CD14-positive monocyte (primary cell): ENCODE measurements around the gene C11orf91. TPM values are rescaled to one million over a fixed set of nuclear protein-coding genes. Genes with fewer than 3 reads are reported as not detected.
"Not testable (repeated sequence)": the region's sequence is repeated elsewhere in the genome, so short reads cannot be mapped to it uniquely, and the experiment has no call there.

Experiments
- DNase-seq, 3 donors: peaks; one replicate each; pipeline ENCODE4 v3.0.0-alpha.2; 2011 to 2022
- H2AFZ ChIP-seq: 2 replicates; pipeline ENCODE4 v1.6.0; 2012; ENCODE audit warnings: mild to moderate bottlenecking, low read depth, low read length, inconsistent platforms; ENCODE audit not compliant: insufficient read depth, poor library complexity, severe bottlenecking
- H3K27ac ChIP-seq, 2 donors: 1 replicate in 1 of 2; 2 replicates in 1 of 2; pipeline ENCODE4 v1.5.1; 2012 to 2013; ENCODE audit warnings: low read length in 2 of 2, control low read depth in 1 of 2, inconsistent platforms in 1 of 2, low read depth in 1 of 2, mild to moderate bottlenecking in 1 of 2
- H3K27me3 ChIP-seq, 2 donors: one replicate each; pipeline versions ENCODE4 v1.6.0 to v1.6.1; 2011 to 2013; ENCODE audit warnings: low read length in 2 of 2; ENCODE audit not compliant: control insufficient read depth in 2 of 2, insufficient read depth in 2 of 2
- H3K36me3 ChIP-seq, 2 donors: replicated peaks in 1 of 2; 1 replicate in 1 of 2; 2 replicates in 1 of 2; pipeline versions ENCODE4 v1.5.1 to v1.6.1; 2012 to 2013; ENCODE audit warnings: low read length in 2 of 2, control low read depth in 1 of 2, inconsistent platforms in 1 of 2, mild to moderate bottlenecking in 1 of 2; ENCODE audit not compliant: insufficient read depth in 2 of 2, control insufficient read depth in 1 of 2
- H3K4me1 ChIP-seq, 2 donors: 1 replicate in 1 of 2; 2 replicates in 1 of 2; pipeline versions ENCODE4 v1.5.1 to v1.6.1; 2012 to 2013; ENCODE audit warnings: low read length in 2 of 2, control low read depth in 1 of 2, inconsistent platforms in 1 of 2, mild to moderate bottlenecking in 1 of 2, moderate library complexity in 1 of 2; ENCODE audit not compliant: insufficient read depth in 2 of 2, control insufficient read depth in 1 of 2
- H3K4me2 ChIP-seq: replicated peaks from 2 replicates; pipeline ENCODE3; 2012; ENCODE audit warnings: low read length, moderate library complexity, mild to moderate bottlenecking; ENCODE audit not compliant: poor library complexity, severe bottlenecking; ENCODE audit errors: extremely low read depth
- H3K4me3 ChIP-seq, 3 experiments: fragments of 200-600 bp in 1 of 3; sonication (generic) in 1 of 3; replicated peaks in 1 of 3; 1 replicate in 2 of 3; 2 replicates in 1 of 3; pipeline ENCODE4 v1.5.1; 2011 to 2013; ENCODE audit warnings: low read length in 3 of 3, mild to moderate bottlenecking in 3 of 3, control low read depth in 2 of 3, low read depth in 2 of 3, inconsistent platforms in 1 of 3, moderate library complexity in 1 of 3
- H3K79me2 ChIP-seq: 2 replicates; pipeline ENCODE4 v1.6.0; 2012; ENCODE audit warnings: mild to moderate bottlenecking, control low read depth, inconsistent platforms, low read length, moderate library complexity; ENCODE audit not compliant: insufficient read depth
- H3K9ac ChIP-seq: 2 replicates; pipeline ENCODE4 v1.6.0; 2017; ENCODE audit warnings: low read length, mild to moderate bottlenecking; ENCODE audit not compliant: insufficient read depth, poor library complexity, severe bottlenecking
- H3K9me3 ChIP-seq, 2 donors: replicated peaks in 1 of 2; 1 replicate in 1 of 2; 2 replicates in 1 of 2; pipeline versions ENCODE4 v1.5.1 to v1.6.1; 2012 to 2013; ENCODE audit warnings: low read length in 2 of 2, control low read depth in 1 of 2; ENCODE audit not compliant: control insufficient read depth in 1 of 2, insufficient read depth in 1 of 2
- H4K20me1 ChIP-seq: 2 replicates; pipeline ENCODE4 v1.6.0; 2012; ENCODE audit warnings: mild to moderate bottlenecking, low read length, control low read depth, moderate library complexity; ENCODE audit not compliant: insufficient read depth
- H3K27ac Mint-ChIP-seq, 7 donors: one replicate each; pipeline ENCODE4 v1.8.0; 2020; ENCODE audit warnings: mild to moderate bottlenecking in 7 of 7, mixed read lengths in 7 of 7, moderate library complexity in 6 of 7, inconsistent platforms in 2 of 7
- H3K27me3 Mint-ChIP-seq, 3 donors: one replicate each; pipeline ENCODE4 v1.8.0; 2021 to 2022; ENCODE audit warnings: low read depth in 3 of 3, mild to moderate bottlenecking in 3 of 3, mixed read lengths in 3 of 3, moderate library complexity in 3 of 3, inconsistent platforms in 1 of 3
- H3K36me3 Mint-ChIP-seq, 2 donors: one replicate each; pipeline ENCODE4 v1.8.0; 2020; ENCODE audit warnings: mixed read lengths in 2 of 2, inconsistent platforms in 1 of 2, mild to moderate bottlenecking in 1 of 2
- H3K4me1 Mint-ChIP-seq: one replicate; pipeline ENCODE4 v1.8.0; 2020; ENCODE audit warnings: mild to moderate bottlenecking, mixed read lengths
- H3K4me3 Mint-ChIP-seq, 2 donors: one replicate each; pipeline ENCODE4 v1.8.0; 2020; ENCODE audit warnings: mild to moderate bottlenecking in 2 of 2, mixed read lengths in 2 of 2, moderate library complexity in 1 of 2
- H3K9me3 Mint-ChIP-seq, 7 donors: one replicate each; pipeline ENCODE4 v1.8.0; 2020 to 2022; ENCODE audit warnings: mixed read lengths in 7 of 7, mild to moderate bottlenecking in 6 of 7, moderate library complexity in 6 of 7, inconsistent platforms in 2 of 7
- WGBS: methylation state at CpG from one replicate; pipeline ENCODE4 v1.1.5; 2013; ENCODE audit warnings: missing lambda C conversion rate; ENCODE audit not compliant: insufficient coverage; 5-methylcytosine and 5-hydroxymethylcytosine counted together
- intact Hi-C, 2 donors: fragments of 100-400 bp; cut with micrococcal nuclease; formaldehyde crosslinking; loops; one replicate each; pipeline versions ENCODE4 v1.15.0 to v1.15.1; 2023
- polyA plus RNA-seq, 3 donors: library from polyadenylated mRNA; depleted of rRNA in 1 of 3; unstranded in 2 of 3; stranded (reverse) in 1 of 3; fragments of 300-500 nt in 2 of 3; fragments of >200 nt in 1 of 3; fragmentation: Illumina TruSeq in 2 of 3; gene quantifications; 1 replicate in 2 of 3; 2 replicates in 1 of 3; pipeline ENCODE4 v1.2.3, GENCODE V29; 2012 to 2021
- TF ChIP-seq, protein P1 (sequence below): fragments of 200-600 bp; IDR thresholded peaks from one replicate; pipeline ENCODE4 v1.8.0; 2022; ENCODE audit warnings: antibody characterized with exemption, mild to moderate bottlenecking

C11orf91 gene
- polyA plus RNA-seq, 3 donors, result not detected

GRCh38 chr11:33731723-33732531 is 31.3 kb upstream of the C11orf91 start:
- no peaks in the 10 kb centered on the region for H3K36me3 ChIP-seq
- Mint-ChIP-seq H3K4me1 (peaks cover 44% of the 10 kb centered on the region), H3K27ac (peak overlapping the region in 5 of 7 donors; percentile 8 to 80 (median 66)), H3K27me3 (peaks cover 20 to 26% (median 21%) of the 10 kb centered on the region in 3 donors), H3K4me3 (peak overlapping the region in 1 of 2 donors; percentile 44), H3K9me3 (peaks cover 0 to 3% (median 0%) of the 10 kb centered on the region in 7 donors), H3K36me3 (peaks cover 0 to 2% of the 10 kb centered on the region in 2 donors)
- H3K4me1 ChIP-seq, result peaks cover 35 to 41% of the 10 kb centered on the region in 2 donors
- TF ChIP-seq, protein P1, sequence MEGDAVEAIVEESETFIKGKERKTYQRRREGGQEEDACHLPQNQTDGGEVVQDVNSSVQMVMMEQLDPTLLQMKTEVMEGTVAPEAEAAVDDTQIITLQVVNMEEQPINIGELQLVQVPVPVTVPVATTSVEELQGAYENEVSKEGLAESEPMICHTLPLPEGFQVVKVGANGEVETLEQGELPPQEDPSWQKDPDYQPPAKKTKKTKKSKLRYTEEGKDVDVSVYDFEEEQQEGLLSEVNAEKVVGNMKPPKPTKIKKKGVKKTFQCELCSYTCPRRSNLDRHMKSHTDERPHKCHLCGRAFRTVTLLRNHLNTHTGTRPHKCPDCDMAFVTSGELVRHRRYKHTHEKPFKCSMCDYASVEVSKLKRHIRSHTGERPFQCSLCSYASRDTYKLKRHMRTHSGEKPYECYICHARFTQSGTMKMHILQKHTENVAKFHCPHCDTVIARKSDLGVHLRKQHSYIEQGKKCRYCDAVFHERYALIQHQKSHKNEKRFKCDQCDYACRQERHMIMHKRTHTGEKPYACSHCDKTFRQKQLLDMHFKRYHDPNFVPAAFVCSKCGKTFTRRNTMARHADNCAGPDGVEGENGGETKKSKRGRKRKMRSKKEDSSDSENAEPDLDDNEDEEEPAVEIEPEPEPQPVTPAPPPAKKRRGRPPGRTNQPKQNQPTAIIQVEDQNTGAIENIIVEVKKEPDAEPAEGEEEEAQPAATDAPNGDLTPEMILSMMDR, result no peak
- intact Hi-C loops, result loop anchor here in 1 of 2 donors (10.0 kb wide), 1 partner anchor 367 kb away; no protein-coding TSS in a partner anchor
- no peak overlapping the region for H2AFZ ChIP-seq
- no peaks in the 10 kb centered on the region for H4K20me1 ChIP-seq
- peak; percentile 47 to 66 (median 62) for DNase-seq
- H3K9ac ChIP-seq, result no peak overlapping the region
- H3K4me2 ChIP-seq, result peak overlapping the region; percentile 33
- no CpG with 5 or more reads among the region's 9 CpGs for WGBS
- H3K9me3 ChIP-seq, result no peaks in the 10 kb centered on the region
- no peak overlapping the region for H3K4me3 ChIP-seq
- H3K27ac ChIP-seq, result no peak overlapping the region
- H3K79me2 ChIP-seq, result no peaks in the 10 kb centered on the region
- peaks cover 7 to 19% of the 10 kb centered on the region in 2 donors for H3K27me3 ChIP-seq

GRCh38 chr11:33730716-33731115 is 30.1 kb upstream of the C11orf91 start:
- H3K27me3 ChIP-seq, result peaks cover 7 to 13% of the 10 kb centered on the region in 2 donors
- Mint-ChIP-seq H3K36me3 (peaks cover 0 to 2% of the 10 kb centered on the region in 2 donors), H3K9me3 (peaks cover 0 to 2% (median 0%) of the 10 kb centered on the region in 7 donors), H3K27me3 (peaks cover 11 to 15% (median 13%) of the 10 kb centered on the region in 3 donors), H3K4me3 (no peak overlapping the region), H3K4me1 (peaks cover 37% of the 10 kb centered on the region), H3K27ac (no peak overlapping the region)
- no peak overlapping the region for H3K27ac ChIP-seq
- H3K9me3 ChIP-seq, result no peaks in the 10 kb centered on the region
- H3K9ac ChIP-seq, result no peak overlapping the region
- WGBS, result 100% methylated on average over 3 of the region's 7 CpGs
- no peaks in the 10 kb centered on the region for H3K36me3 ChIP-seq
- no peaks in the 10 kb centered on the region for H3K79me2 ChIP-seq
- no peak for DNase-seq
- TF ChIP-seq, protein P1, result no peak
- no peaks in the 10 kb centered on the region for H4K20me1 ChIP-seq
- peaks cover 25 to 30% of the 10 kb centered on the region in 2 donors for H3K4me1 ChIP-seq
- intact Hi-C loops, result loop anchor here in 1 of 2 donors (10.0 kb wide), 1 partner anchor 366 kb away; no protein-coding TSS in a partner anchor
- H3K4me3 ChIP-seq, result no peak overlapping the region
- H3K4me2 ChIP-seq, result no peak overlapping the region
- no peak overlapping the region for H2AFZ ChIP-seq

DNA sequence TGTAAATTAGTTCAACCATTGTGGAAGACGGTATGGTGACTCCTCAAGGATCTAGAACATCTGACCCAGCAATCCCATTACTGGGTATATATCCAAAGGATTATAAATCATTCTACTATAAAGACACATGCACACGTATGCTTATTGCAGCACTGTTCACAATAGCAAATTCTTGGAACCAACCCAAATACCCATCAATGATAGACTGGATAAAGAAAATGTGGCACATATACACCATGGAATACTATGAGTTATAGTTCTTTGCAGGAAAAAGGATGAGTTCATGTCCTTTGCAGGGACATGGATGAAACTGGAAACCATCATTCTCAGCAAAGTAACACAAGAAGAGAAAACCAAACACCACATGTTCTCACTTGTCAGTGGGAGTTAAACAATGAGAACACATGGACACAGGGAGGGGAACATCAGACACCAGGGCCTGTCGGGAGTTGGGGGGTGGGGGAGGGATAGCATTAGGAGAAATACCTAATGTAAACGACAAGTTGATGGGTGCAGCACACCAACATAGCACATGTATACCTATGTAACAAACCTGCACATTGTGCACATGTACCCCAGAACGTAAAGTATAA is 28.5 kb upstream of the C11orf91 start:
- H3K27ac Mint-ChIP-seq, H2AFZ ChIP-seq, H3K36me3 Mint-ChIP-seq, H3K9me3 ChIP-seq, H3K9ac ChIP-seq, H3K27ac ChIP-seq, H3K4me3 ChIP-seq, H4K20me1 ChIP-seq, H3K9me3 Mint-ChIP-seq, H3K27me3 ChIP-seq, intact Hi-C loops, H3K27me3 Mint-ChIP-seq, H3K36me3 ChIP-seq, H3K4me3 Mint-ChIP-seq, DNase-seq, H3K79me2 ChIP-seq, H3K4me2 ChIP-seq: not testable (repeated sequence)
- peaks cover 16 to 21% of the 10 kb centered on the region in 2 donors for H3K4me1 ChIP-seq
- H3K4me1 Mint-ChIP-seq, result peaks cover 33% of the 10 kb centered on the region
- no CpG with 5 or more reads among the region's 5 CpGs for WGBS
